GM23338 (cell line): ENCODE measurements around the gene IL1F10. TPM values are rescaled to one million over a fixed set of nuclear protein-coding genes. Genes with fewer than 3 reads are reported as not detected.

Source experiments
- ATAC-seq: fragments of 200-7000 bp; cut with Tn5 transposase; 3 replicates; pipeline ENCODE4 v1.9.1; 2020
- DNase-seq: peaks from one replicate; pipeline ENCODE4 v3.0.0-alpha.2; 2015; ENCODE audit warnings: low spot score
- H2AFZ ChIP-seq: fragments of 200-600 bp; sonication (generic); 2 replicates; pipeline ENCODE4 v1.8.0; 2016; ENCODE audit warnings: antibody characterized with exemption, mild to moderate bottlenecking, moderate library complexity
- H3F3A ChIP-seq: fragments of 200-600 bp; sonication (generic); replicated peaks from 2 replicates; pipeline ENCODE4 v1.8.0; 2017; ENCODE audit warnings: antibody characterized with exemption, mixed run types, low read depth
- H3K27ac ChIP-seq: fragments of 200-600 bp; sonication (generic); 2 replicates; pipeline ENCODE4 v1.6.1; 2016; ENCODE audit warnings: low read depth
- H3K27me3 ChIP-seq: fragments of 200-600 bp; sonication (generic); 2 replicates; pipeline ENCODE4 v1.8.0; 2016; ENCODE audit warnings: mild to moderate bottlenecking, mixed run types, moderate library complexity; ENCODE audit not compliant: insufficient read depth
- H3K36me3 ChIP-seq: fragments of 200-600 bp; sonication (generic); 2 replicates; pipeline ENCODE4 v1.8.0; 2016; ENCODE audit warnings: mild to moderate bottlenecking; ENCODE audit not compliant: insufficient read depth
- H3K4me1 ChIP-seq: fragments of 200-600 bp; sonication (generic); 2 replicates; pipeline ENCODE4 v1.8.0; 2016; ENCODE audit warnings: mild to moderate bottlenecking, moderate library complexity; ENCODE audit not compliant: insufficient read depth
- H3K4me2 ChIP-seq: fragments of 200-600 bp; sonication (generic); 2 replicates; pipeline ENCODE4 v1.7.1; 2017; ENCODE audit warnings: mixed run types
- H3K4me3 ChIP-seq: fragments of 200-600 bp; sonication (generic); 2 replicates; pipeline ENCODE4 v1.6.1; 2016; ENCODE audit warnings: mixed run types
- H3K79me2 ChIP-seq: fragments of 200-600 bp; sonication (generic); replicated peaks from 2 replicates; pipeline ENCODE4 v1.8.0; 2017; ENCODE audit warnings: mild to moderate bottlenecking; ENCODE audit not compliant: insufficient read depth
- H3K9me2 ChIP-seq: fragments of 200-600 bp; sonication (generic); 2 replicates; pipeline ENCODE4 v1.8.0; 2017; ENCODE audit not compliant: insufficient read depth
- H4K20me1 ChIP-seq: fragments of 200-600 bp; sonication (generic); replicated peaks from 2 replicates; pipeline ENCODE4 v1.8.0; 2017; ENCODE audit warnings: mild to moderate bottlenecking; ENCODE audit not compliant: insufficient read depth
- H3K27ac Mint-ChIP-seq: 2 replicates; pipeline ENCODE4 v1.8.0; 2020; ENCODE audit warnings: inconsistent platforms, mild to moderate bottlenecking, moderate library complexity, mixed read lengths
- H3K27me3 Mint-ChIP-seq: 3 replicates; pipeline ENCODE4 v1.8.0; 2022; ENCODE audit warnings: low read depth, mild to moderate bottlenecking, moderate library complexity, mixed read lengths, inconsistent platforms; ENCODE audit not compliant: insufficient read depth, poor library complexity
- H3K36me3 Mint-ChIP-seq: 3 replicates; pipeline ENCODE4 v1.8.0; 2021; ENCODE audit warnings: low read depth, mild to moderate bottlenecking, inconsistent platforms, moderate library complexity, mixed read lengths
- H3K4me1 Mint-ChIP-seq: 3 replicates; pipeline ENCODE4 v1.8.0; 2020; ENCODE audit warnings: mild to moderate bottlenecking, inconsistent platforms, mixed read lengths
- H3K4me3 Mint-ChIP-seq: 3 replicates; pipeline ENCODE4 v1.8.0; 2021; ENCODE audit warnings: moderate library complexity, mild to moderate bottlenecking, inconsistent platforms, mixed read lengths
- H3K9me3 Mint-ChIP-seq: 3 replicates; pipeline ENCODE4 v1.8.0; 2020; ENCODE audit warnings: moderate library complexity, mild to moderate bottlenecking, inconsistent platforms, mixed read lengths
- CREB1 ChIP-seq: fragments of 250-450 bp; sonication (Bioruptor Pico); IDR thresholded peaks from 2 replicates; pipeline ENCODE4 v1.5.0; 2020; ENCODE audit warnings: low read depth, mild to moderate bottlenecking, moderate library complexity
- EZH2 ChIP-seq: fragments of 200-600 bp; sonication (generic); IDR thresholded peaks from one replicate; pipeline ENCODE4 v1.8.0; 2017; ENCODE audit warnings: antibody characterized with exemption, mild to moderate bottlenecking, low read depth; ENCODE audit not compliant: unreplicated experiment
- EZH2phosphoT487 ChIP-seq: fragments of 200-600 bp; sonication (generic); IDR thresholded peaks from one replicate; pipeline ENCODE4 v1.8.1; 2018; ENCODE audit warnings: antibody characterized with exemption; ENCODE audit not compliant: unreplicated experiment
- JUNB ChIP-seq: IDR thresholded peaks from one replicate; pipeline ENCODE4 v1.6.1; 2016; ENCODE audit warnings: antibody characterized with exemption; ENCODE audit not compliant: unreplicated experiment
- NANOG ChIP-seq: IDR thresholded peaks from 2 replicates; pipeline ENCODE4 v1.6.1; 2016; ENCODE audit warnings: antibody characterized with exemption, borderline replicate concordance
- POLR2AphosphoS5 ChIP-seq: IDR thresholded peaks from 2 replicates; pipeline ENCODE4 v1.6.1; 2016; ENCODE audit warnings: antibody characterized with exemption, low read depth
- STAT1 ChIP-seq: IDR thresholded peaks from one replicate; pipeline ENCODE4 v1.6.1; 2016; ENCODE audit warnings: antibody characterized with exemption; ENCODE audit not compliant: unreplicated experiment
- ZNF114 ChIP-seq: fragments of 250-450 bp; sonication (Bioruptor Pico); IDR thresholded peaks from 2 replicates; pipeline ENCODE4 v1.5.0; 2020; ENCODE audit warnings: mild to moderate bottlenecking, moderate library complexity
- ZNF331 ChIP-seq: fragments of 250-450 bp; sonication (Bioruptor Pico); IDR thresholded peaks from 2 replicates; pipeline ENCODE4 v1.5.0; 2020; ENCODE audit warnings: low read depth, mild to moderate bottlenecking, moderate library complexity
- polyA plus RNA-seq: library from polyadenylated mRNA; unstranded; fragments of >200 nt; fragmentation: Nextera tagmentation; extraction: Ambion mirVana; gene quantifications from 2 replicates; pipeline ENCODE4 v1.2.1, GENCODE V29; 2016
- total RNA-seq: library from RNA; depleted of rRNA; stranded (reverse); fragments of >200 nt; shearing (Covaris generic); gene quantifications from 2 replicates; pipeline ENCODE4 v1.2.3, GENCODE V29; 2014
- TF ChIP-seq, protein P1 (sequence below): IDR thresholded peaks from one replicate; pipeline ENCODE4 v1.6.1; 2018; ENCODE audit warnings: antibody characterized with exemption; ENCODE audit not compliant: unreplicated experiment
- TF ChIP-seq, protein P2 (sequence below): IDR thresholded peaks from 2 replicates; pipeline ENCODE4 v1.6.1; 2016; ENCODE audit warnings: antibody characterized with exemption

The IL1F10 gene
- total and polyA plus RNA-seq, 2 experiments from 2014 or later, result not detected

DNA sequence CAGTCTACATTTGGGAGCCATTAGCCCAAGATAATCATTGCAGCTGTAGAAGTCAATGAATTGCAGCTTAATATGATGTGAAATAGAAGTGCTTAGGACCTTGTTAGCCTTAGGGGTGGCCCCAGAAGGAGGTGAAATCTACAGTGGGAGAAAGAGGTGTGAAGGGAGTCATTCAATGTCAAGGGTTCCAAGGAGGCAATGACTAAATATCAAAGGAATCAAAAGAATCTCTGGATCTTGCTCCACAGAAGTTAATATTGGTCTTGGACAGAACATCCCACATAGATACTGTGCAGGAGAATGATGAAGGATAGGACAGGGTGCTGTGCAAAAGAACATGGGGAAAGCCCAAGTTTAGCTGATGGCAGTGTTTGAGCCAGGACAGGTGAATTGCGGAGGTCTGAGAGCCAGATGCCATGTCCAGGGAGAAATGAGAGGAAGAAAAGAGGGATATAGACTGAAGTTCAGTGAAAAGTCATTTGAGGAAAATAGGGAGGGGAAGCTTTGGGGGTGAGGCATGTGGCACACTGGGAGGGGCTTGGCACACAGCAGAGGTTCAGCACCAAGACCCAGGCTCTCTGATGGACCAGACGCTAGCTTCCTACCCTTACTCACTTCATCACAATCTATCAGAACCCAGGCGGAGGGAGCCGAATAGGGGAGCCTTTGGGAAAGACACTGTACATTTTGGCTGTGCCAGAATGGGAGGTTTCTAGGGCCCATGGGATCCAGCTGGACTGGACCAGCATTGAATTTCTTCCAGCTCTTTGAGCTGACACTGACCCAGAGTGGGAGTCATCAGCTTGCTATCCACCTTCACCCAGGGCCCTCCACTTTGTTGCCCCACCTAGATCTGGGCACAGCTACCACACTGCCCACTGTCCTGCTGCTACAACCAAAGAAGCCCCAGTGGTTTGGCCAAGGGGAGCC is 2.2 kb downstream of the IL1F10 start:
- no peak overlapping the region for H3K4me3 ChIP-seq
- TF ChIP-seq JUNB (no peak), NANOG (no peak)
- Mint-ChIP-seq H3K36me3 (no peaks in the 10 kb centered on the region), H3K27me3 (peaks cover 13% of the 10 kb centered on the region), H3K4me1 (no peaks in the 10 kb centered on the region; the same call in 2 of the 3 replicates), H3K4me3 (no peak overlapping the region), H3K27ac (no peak overlapping the region), H3K9me3 (no peaks in the 10 kb centered on the region; the same call in 2 of the 3 replicates)
- no peaks in the 10 kb centered on the region for H4K20me1 ChIP-seq
- no peaks in the 10 kb centered on the region for H3K79me2 ChIP-seq
- H2AFZ ChIP-seq, result no peak overlapping the region
- no peak overlapping the region for H3K4me2 ChIP-seq
- H3K27me3 ChIP-seq, result no peaks in the 10 kb centered on the region
- no peak overlapping the region for H3K27ac ChIP-seq
- ATAC-seq, result no peak
- peaks cover 5% of the 10 kb centered on the region for H3K9me2 ChIP-seq
- no peaks in the 10 kb centered on the region for H3K36me3 ChIP-seq
- H3F3A ChIP-seq, result no peaks in the 10 kb centered on the region
- DNase-seq, result no peak
- no peaks in the 10 kb centered on the region for H3K4me1 ChIP-seq

DNA sequence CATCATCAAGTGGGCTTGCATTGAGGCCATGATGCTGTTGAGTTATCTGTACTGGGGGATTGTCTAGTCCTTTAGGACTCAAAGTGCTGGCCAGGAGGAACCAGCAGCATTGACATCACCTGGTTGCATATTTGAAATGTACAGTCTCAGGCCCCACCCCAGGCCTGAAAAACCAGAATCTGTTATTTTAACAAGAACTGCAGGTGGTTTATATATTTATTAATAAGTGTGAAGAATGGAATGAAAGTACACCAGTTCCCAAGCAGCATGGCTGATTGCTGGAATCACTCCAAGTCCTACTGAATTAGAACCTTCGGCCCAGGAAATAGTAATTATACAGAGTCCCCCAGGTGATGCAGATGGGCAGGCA is 2.8 kb downstream of the IL1F10 start:
- Mint-ChIP-seq H3K27me3 (peaks cover 15% of the 10 kb centered on the region), H3K9me3 (no peaks in the 10 kb centered on the region; the same call in 2 of the 3 replicates), H3K36me3 (no peaks in the 10 kb centered on the region), H3K4me1 (no peaks in the 10 kb centered on the region; the same call in 2 of the 3 replicates), H3K4me3 (no peak overlapping the region), H3K27ac (no peak overlapping the region)
- no peaks in the 10 kb centered on the region for H3F3A ChIP-seq
- H3K4me2 ChIP-seq, result no peak overlapping the region
- ATAC-seq, result no peak
- no peaks in the 10 kb centered on the region for H4K20me1 ChIP-seq
- H2AFZ ChIP-seq, result no peak overlapping the region
- H3K27ac ChIP-seq, result no peak overlapping the region
- no peak for DNase-seq
- no peaks in the 10 kb centered on the region for H3K4me1 ChIP-seq
- H3K79me2 ChIP-seq, result no peaks in the 10 kb centered on the region
- no peaks in the 10 kb centered on the region for H3K36me3 ChIP-seq
- H3K27me3 ChIP-seq, result no peaks in the 10 kb centered on the region
- H3K4me3 ChIP-seq, result no peak overlapping the region
- peaks cover 5% of the 10 kb centered on the region for H3K9me2 ChIP-seq
- TF ChIP-seq JUNB, result no peak
- TF ChIP-seq EZH2phosphoT487, result no peak
- TF ChIP-seq EZH2, result no peak
- no peak for TF ChIP-seq NANOG
- no peak for TF ChIP-seq CREB1 (CRISPR knock-in tag)
- TF ChIP-seq, protein P1, sequence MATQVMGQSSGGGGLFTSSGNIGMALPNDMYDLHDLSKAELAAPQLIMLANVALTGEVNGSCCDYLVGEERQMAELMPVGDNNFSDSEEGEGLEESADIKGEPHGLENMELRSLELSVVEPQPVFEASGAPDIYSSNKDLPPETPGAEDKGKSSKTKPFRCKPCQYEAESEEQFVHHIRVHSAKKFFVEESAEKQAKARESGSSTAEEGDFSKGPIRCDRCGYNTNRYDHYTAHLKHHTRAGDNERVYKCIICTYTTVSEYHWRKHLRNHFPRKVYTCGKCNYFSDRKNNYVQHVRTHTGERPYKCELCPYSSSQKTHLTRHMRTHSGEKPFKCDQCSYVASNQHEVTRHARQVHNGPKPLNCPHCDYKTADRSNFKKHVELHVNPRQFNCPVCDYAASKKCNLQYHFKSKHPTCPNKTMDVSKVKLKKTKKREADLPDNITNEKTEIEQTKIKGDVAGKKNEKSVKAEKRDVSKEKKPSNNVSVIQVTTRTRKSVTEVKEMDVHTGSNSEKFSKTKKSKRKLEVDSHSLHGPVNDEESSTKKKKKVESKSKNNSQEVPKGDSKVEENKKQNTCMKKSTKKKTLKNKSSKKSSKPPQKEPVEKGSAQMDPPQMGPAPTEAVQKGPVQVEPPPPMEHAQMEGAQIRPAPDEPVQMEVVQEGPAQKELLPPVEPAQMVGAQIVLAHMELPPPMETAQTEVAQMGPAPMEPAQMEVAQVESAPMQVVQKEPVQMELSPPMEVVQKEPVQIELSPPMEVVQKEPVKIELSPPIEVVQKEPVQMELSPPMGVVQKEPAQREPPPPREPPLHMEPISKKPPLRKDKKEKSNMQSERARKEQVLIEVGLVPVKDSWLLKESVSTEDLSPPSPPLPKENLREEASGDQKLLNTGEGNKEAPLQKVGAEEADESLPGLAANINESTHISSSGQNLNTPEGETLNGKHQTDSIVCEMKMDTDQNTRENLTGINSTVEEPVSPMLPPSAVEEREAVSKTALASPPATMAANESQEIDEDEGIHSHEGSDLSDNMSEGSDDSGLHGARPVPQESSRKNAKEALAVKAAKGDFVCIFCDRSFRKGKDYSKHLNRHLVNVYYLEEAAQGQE, result no peak
- TF ChIP-seq POLR2AphosphoS5, result no peak
- no peak for TF ChIP-seq ZNF114 (CRISPR knock-in tag)
- no peak for TF ChIP-seq STAT1
- TF ChIP-seq ZNF331 (CRISPR knock-in tag), result no peak
- TF ChIP-seq, protein P2, sequence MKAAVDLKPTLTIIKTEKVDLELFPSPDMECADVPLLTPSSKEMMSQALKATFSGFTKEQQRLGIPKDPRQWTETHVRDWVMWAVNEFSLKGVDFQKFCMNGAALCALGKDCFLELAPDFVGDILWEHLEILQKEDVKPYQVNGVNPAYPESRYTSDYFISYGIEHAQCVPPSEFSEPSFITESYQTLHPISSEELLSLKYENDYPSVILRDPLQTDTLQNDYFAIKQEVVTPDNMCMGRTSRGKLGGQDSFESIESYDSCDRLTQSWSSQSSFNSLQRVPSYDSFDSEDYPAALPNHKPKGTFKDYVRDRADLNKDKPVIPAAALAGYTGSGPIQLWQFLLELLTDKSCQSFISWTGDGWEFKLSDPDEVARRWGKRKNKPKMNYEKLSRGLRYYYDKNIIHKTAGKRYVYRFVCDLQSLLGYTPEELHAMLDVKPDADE, result no peak
